ENCODE results near the gene LLGL1. TPM values are rescaled to one million over a fixed set of nuclear protein-coding genes. Genes with fewer than 3 reads are reported as not detected.

The LLGL1 gene
- 10 to 100 TPM in 1 of 2 donors, 1 to 10 TPM in 1; 6.6 to 11.4 TPM for total RNA-seq

DNA sequence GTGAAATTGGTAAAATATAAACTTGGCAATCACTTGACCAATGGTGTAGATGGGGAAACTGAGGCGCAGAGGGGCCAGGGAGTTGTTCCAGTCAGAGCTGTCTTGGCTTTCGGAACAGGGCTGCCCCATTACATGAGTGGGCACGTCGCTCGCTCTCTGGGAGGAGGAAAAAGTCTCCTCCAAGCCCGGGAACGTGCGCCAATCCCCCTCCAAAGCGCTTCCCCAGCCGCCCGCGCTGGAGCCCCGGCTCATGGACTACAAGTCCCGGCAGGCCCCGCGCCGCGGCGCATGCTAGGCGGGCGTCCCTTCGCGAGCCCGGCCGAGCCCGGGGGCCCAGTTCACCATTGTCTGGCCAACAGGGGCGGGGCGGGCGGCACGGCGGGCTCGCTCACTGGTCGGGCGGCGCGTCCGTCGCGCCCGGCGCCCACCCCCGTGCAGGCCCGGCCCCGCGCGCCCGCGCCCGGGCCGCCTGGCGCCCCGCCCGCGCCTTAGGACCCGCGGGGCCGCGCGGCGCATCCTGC lies at the start of gene LLGL1:
LLGL1 (plus strand) TSS at position 515 of the 521 bp plus-strand sequence. CDS start 48 bp downstream, outside the sequence.
- DNase-seq (peak; percentile 96 to 97 (median 97)), ATAC-seq (peak; percentile 99)
- Histone ChIP-seq H3K4me3 (peak within 1 kb of the TSS; percentile 21 to 41), H3K27me3 (no peaks in the 10 kb centered on the region), H3K9me3 (no peaks in the 10 kb centered on the region), H3K4me1 (peaks cover 14% of the 10 kb centered on the region), H3K27ac (peak within 1 kb of the TSS in 1 of 4 donors; percentile 27), H3K36me3 (replicated peaks in 1 of 2; ENCODE audit: insufficient read depth in 1 of 2, low read depth in 2 of 2) (no peaks in the 10 kb centered on the region)
- intact Hi-C loops (cut with DNase I) = no loop called here
- 0 to 3% methylated on average over 12 to 39 of the region's 60 CpGs for WGBS, 2 donors
- TF ChIP-seq POLR2A (IDR thresholded peaks at IDR 0.05) = no peak
- TF ChIP-seq, protein P1, sequence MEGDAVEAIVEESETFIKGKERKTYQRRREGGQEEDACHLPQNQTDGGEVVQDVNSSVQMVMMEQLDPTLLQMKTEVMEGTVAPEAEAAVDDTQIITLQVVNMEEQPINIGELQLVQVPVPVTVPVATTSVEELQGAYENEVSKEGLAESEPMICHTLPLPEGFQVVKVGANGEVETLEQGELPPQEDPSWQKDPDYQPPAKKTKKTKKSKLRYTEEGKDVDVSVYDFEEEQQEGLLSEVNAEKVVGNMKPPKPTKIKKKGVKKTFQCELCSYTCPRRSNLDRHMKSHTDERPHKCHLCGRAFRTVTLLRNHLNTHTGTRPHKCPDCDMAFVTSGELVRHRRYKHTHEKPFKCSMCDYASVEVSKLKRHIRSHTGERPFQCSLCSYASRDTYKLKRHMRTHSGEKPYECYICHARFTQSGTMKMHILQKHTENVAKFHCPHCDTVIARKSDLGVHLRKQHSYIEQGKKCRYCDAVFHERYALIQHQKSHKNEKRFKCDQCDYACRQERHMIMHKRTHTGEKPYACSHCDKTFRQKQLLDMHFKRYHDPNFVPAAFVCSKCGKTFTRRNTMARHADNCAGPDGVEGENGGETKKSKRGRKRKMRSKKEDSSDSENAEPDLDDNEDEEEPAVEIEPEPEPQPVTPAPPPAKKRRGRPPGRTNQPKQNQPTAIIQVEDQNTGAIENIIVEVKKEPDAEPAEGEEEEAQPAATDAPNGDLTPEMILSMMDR (IDR thresholded peaks at IDR 0.05) = no peak

DNA sequence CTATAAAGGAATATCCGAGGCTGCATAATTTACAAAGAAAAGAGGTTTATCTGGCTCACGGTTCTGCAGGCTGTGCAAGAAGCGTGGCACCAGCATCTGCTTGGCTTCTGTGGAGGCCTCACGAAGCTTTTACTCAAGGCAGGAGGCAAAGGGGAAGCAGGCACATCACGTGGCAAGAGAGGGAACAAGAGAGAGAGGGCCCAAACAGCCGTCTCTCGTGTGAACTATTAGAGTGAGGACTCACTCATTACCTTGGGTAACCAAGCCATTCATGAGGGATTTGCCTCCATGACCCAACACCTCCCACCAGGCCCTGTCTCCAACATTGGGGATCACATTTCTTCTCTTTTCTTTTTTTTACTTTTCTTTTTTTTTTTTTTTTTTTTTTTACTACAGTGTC lies 49.3 kb upstream of the LLGL1 start:
- DNase-seq (no peak), ATAC-seq (no peak)
- TF ChIP-seq, protein P1 (IDR thresholded peaks at IDR 0.05) = no peak
- peaks cover 5% of the 10 kb centered on the region for H3K4me1 ChIP-seq
- H3K27ac ChIP-seq = no peak overlapping the region
- H3K36me3 ChIP-seq (replicated peaks in 1 of 2; ENCODE audit: insufficient read depth in 1 of 2, low read depth in 2 of 2) = no peaks in the 10 kb centered on the region
- no peak overlapping the region for H3K4me3 ChIP-seq
- H3K9me3 ChIP-seq = no peaks in the 10 kb centered on the region
- 71 to 81% methylated on average over 7 of the region's 7 CpGs for WGBS, 2 donors
- H3K27me3 ChIP-seq = no peaks in the 10 kb centered on the region
- intact Hi-C loops (cut with DNase I) = no loop called here

DNA sequence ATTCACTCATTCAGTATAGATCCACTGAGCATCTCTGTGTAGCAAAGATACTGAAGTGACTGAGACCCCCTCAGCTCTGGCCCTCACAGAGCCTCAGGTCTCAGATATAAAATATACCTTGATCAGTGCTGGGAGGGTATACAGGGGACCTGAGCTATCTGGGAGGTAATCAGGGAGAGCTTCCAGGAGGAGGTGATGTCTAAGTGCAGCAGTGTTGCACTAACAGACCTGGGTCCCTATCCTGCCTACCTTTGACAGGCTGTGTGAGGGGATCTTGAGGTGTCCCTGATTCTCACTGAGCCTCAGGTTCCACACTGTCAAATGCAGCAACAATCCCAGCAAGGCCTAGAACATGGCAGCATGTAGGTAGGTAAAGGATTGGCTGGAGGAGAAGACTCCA lies 48.3 kb upstream of the LLGL1 start:
- no peak overlapping the region for H3K27ac ChIP-seq
- no peak for TF ChIP-seq POLR2A (IDR thresholded peaks at IDR 0.05)
- TF ChIP-seq, protein P1 (IDR thresholded peaks at IDR 0.05) = no peak
- no peak overlapping the region for H3K4me3 ChIP-seq
- H3K4me1 ChIP-seq = peaks cover 12% of the 10 kb centered on the region
- no peaks in the 10 kb centered on the region for H3K36me3 ChIP-seq (replicated peaks in 1 of 2; ENCODE audit: insufficient read depth in 1 of 2, low read depth in 2 of 2)
- DNase-seq (no peak), ATAC-seq (no peak)
- no peaks in the 10 kb centered on the region for H3K9me3 ChIP-seq
- intact Hi-C loops (cut with DNase I) = no loop called here
- no peaks in the 10 kb centered on the region for H3K27me3 ChIP-seq

DNA sequence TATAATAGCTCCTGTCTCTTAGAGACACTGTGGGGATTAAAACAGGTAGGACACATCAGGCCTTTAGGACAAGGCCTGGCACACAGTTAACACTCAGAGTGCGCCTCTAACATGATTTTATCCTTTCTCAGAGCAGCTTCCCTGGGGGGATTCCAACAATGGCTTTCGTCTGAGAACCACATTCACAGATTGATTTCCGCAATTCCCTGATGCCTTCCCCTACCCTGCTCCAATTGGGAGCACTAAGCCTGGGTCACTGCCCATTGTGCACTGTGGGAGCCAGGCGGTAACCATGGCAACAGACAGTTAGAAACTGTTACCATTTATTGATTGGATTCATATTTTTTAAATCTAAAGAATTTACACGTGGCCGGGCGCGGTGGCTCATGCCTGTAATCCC lies 47.7 kb upstream of the LLGL1 start:
- H3K27me3 ChIP-seq = no peaks in the 10 kb centered on the region
- 75 to 85% methylated on average over 8 of the region's 8 CpGs for WGBS, 2 donors
- ATAC-seq = no peak
- no peaks in the 10 kb centered on the region for H3K36me3 ChIP-seq (replicated peaks in 1 of 2; ENCODE audit: insufficient read depth in 1 of 2, low read depth in 2 of 2)
- H3K9me3 ChIP-seq = no peaks in the 10 kb centered on the region
- H3K4me1 ChIP-seq = peaks cover 14% of the 10 kb centered on the region
- intact Hi-C loops (cut with DNase I) = no loop called here
- no peak overlapping the region for H3K27ac ChIP-seq
- TF ChIP-seq, protein P1 (IDR thresholded peaks at IDR 0.05) = no peak
- no peak for TF ChIP-seq POLR2A (IDR thresholded peaks at IDR 0.05)
- no peak for DNase-seq
- no peak overlapping the region for H3K4me3 ChIP-seq

DNA sequence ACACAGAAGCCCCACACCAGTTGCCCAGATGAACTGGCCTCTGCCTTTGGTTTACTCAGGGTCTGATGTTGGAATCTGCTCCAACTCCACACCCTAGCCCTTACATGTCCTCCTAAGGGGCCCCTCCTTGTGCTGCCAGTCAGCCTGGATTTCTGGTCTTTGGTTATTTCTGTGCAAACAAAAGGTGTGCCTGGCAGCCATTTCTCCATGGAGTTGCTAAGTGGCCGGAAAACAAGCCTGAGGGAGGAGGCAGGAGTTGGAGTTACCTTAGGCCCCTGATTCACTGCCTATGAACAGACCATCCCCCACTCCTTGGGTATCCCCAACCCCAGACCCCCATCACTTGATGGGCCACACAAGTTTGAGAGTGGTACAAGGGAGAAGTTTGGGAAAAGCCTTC lies 46.2 kb upstream of the LLGL1 start:
- intact Hi-C loops (cut with DNase I) = no loop called here
- peaks cover 14% of the 10 kb centered on the region for H3K4me1 ChIP-seq
- H3K27ac ChIP-seq = no peak overlapping the region
- H3K36me3 ChIP-seq (replicated peaks in 1 of 2; ENCODE audit: insufficient read depth in 1 of 2, low read depth in 2 of 2) = no peaks in the 10 kb centered on the region
- no peaks in the 10 kb centered on the region for H3K9me3 ChIP-seq
- no peaks in the 10 kb centered on the region for H3K27me3 ChIP-seq
- ATAC-seq (no peak), DNase-seq (no peak)
- no peak for TF ChIP-seq POLR2A (IDR thresholded peaks at IDR 0.05)
- 44 to 75% methylated on average over 1 of the region's 1 CpG for WGBS, 2 donors
- no peak overlapping the region for H3K4me3 ChIP-seq

Data from body of pancreas (tissue), 4 donors.